ENCODE results near the gene SLC27A1.

GRCh38 chr19:17540174-17540573 lies 69.8 kb downstream of the SLC27A1 start:
- no peak for TF ChIP-seq CTCF (IDR thresholded peaks at IDR 0.05)
- no peak for TF ChIP-seq POLR2A (IDR thresholded peaks at IDR 0.05)
